Non-pigmented ciliary epithelial cell (primary cell): ENCODE data around the gene ITIH1.

Experiments
- DNase-seq: peaks from one replicate; pipeline ENCODE4 v3.0.0-alpha.2; 2010; ENCODE audit warnings: low read depth

The ITIH1 gene

DNA sequence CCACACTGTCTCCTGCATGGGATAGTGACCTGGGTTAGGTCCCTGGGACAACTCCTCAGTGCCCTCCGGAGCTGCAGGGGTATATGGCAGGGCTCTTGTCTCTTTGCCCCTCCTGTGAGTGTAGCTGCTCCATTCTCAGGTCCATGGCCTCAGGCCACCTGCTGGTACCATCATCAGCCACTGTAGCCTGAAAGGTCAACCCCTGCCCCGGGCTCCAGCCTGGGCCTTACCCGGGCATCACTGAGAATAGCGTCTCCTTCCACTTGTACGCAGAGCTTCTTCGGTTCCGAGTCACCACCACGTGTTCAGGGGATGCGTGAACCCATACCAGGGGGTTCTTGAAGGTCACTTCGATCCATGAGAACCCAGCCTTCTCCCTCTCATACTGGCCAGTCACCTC is 39.3 kb downstream of the ITIH1 start:
- DNase-seq, result no peak

DNA sequence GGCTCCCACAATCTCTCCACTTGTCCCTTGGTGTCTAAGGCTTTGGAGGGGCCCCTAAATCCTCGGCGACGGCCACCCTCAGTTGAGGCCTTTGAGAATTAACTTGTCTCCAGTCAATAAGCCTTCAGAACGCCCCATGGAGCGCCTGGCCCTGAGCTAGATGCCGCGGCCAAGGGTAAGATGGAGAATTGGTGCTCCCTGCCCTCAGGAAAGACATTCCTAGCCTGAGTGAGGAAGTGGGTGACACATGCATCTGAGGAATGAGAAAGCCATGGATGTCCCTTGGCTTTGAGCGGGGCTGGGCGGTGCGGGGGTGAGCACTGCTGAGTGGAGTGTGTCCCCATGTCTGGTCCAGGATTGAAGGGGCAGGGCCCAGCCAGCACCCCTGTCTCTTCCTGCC is 39.8 kb downstream of the ITIH1 start:
- no peak for DNase-seq

DNA sequence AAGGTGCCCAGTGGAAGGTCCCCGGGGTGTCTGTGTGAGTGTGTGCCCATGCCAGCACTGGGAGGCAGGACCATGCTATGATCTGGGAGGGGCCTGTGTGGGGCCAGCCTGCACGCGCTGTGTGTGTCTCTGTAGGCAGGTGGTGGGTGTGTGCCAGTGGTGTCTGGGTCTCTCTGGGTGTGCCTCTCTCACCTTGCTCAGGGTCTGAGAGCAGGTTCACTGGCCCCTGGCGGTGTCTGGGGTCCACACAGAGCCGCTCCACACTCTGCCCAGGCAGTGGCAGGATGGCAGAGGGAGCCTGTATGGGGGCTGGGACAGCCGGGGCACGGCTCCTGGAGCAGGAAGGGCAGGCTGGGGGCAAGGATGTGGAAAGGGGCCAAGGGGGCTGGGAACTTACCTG is 40.5 kb downstream of the ITIH1 start:
- no peak for DNase-seq

DNA sequence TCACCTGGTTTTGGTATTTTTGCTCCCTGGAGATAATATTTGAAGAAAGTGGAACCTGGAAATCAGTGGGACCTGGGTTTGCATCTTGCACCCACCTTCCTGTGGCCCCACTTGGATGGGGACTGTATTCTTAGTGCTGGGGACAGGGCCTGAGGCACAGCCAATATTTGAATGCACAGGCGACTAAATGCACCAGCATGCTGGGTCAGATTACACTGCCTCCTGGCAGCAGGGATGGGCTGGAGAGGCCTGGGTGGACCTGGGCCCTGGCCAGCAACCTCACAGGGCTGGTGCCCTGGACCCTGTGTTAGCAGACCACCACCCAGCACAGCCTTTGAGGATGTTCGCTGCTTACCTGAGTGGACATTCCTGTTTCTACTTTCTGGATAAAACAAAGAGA is 42.5 kb downstream of the ITIH1 start:
- DNase-seq, result no peak

DNA sequence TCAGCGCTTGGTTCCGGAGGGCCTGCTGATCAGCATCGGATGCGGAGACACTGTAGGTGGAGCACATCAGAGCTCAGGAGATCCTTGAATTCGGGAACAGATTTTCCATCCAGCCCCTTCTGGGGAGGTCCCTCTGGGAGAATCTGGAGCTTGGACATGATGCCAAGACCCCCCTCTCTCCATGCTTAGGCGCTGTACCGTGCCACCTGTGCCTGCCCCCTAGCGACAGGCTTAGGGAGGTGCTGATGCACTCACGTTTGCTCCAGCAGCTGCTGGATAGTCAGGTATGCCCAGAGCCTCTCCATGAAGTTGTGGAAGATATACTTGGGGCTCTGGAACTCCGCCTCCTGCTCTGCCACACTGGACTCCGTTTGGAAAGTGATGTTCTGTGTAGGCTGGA is 43.3 kb downstream of the ITIH1 start:
- DNase-seq, result no peak

DNA sequence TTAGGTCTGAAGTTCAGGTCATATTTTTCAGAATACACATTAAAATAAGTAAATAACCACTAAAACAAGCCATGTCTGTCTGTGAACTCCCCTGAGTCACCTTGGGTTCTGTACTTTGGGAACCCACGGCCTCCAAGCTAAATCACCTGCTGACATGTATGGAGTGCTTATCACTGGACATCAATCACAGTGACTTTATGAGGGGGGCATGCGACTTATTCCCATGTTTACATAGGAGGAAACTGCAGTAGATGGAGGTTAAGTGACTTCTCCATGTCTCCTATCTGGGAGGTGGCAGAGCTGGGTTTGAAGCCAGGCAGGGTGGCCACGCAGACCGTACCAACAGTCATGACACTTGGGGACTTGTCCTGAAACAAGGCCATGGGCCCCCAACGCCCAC is 45.0 kb downstream of the ITIH1 start:
- DNase-seq, result no peak

DNA sequence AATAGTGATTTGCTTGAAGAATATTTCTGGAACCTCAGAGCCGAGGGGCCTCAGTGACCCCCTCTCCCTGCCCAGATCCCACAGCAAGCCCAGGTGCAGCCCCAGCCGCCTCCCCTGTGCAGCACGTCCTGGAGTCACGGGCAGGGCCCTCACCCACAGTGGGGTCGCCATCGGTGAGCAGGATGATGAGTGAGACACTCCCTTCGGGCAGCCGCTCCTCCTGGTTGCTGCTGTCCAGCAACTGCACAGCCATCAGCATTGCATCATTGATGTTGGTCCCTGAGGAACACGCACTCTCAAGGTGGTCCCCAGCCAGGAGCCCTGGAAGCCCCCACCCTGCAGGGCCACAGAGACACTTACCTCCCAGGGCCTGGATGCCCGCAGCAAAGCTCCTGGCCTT is 46.6 kb downstream of the ITIH1 start:
- no peak for DNase-seq

DNA sequence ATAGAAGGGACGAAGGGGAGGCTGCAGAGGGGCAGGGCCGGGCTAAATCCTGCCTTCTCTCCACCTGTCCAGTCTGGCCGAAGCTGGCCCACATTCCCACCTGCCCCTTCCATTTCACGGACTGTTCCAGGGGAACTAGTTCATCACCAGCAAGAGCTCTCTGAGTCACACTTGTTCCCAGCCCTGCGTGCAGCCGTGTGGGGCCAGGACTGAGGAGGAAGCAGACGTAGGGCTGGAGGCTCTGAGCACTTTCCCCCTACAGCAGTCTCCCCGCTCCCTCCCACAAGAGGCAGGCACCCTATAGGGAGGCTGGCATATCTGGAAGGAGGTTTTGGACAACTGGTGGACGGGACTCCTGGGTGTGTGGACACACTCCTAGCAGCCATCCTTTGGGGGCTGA is 50.0 kb downstream of the ITIH1 start:
- DNase-seq, result no peak

DNA sequence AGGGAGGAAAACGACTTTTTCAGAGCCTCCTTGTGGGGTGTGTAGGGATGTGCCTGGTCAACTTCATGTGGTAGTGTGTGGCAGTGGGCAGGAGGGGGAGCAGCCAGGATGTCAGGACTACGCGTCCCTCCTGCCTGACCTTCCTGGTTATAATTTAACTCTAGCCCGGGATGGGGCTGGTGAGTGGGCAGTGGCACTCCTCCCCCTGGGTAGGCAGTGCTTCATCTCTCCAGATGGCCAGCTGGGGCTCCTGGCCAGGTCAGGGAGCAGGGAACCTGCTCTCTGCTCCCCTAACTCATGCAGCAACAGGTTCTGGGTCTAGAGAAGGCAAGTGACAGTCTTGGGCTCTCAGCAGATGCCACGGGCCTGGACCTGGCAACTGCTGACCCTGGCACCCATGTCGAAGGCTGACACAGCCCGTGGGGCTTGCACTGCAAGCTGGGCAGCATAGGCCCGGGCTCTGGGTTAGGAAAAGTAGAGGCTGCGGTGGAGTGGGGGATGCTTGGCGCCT is 50.5 kb downstream of the ITIH1 start:
- DNase-seq, result no peak

DNA sequence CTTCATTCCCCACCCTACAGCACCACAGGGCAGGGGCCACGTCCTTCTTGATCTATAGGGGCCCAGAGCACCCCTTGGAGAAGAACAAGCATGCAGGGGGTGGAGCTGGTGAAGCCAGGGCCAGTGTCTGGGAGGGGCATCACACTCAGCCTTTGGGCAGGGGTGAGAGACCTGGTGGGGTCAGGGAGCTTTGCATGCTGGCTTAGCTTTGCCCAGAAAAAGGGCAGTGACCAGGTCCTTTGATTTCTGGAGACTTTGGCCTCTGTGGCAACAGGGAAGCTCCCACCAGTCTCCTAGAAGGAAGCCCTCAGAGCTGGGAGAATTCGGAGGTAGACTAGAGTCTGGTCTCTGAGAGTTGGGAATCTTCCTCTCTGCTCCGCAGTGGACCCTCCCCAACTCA is 52.1 kb downstream of the ITIH1 start:
- no peak for DNase-seq

DNA sequence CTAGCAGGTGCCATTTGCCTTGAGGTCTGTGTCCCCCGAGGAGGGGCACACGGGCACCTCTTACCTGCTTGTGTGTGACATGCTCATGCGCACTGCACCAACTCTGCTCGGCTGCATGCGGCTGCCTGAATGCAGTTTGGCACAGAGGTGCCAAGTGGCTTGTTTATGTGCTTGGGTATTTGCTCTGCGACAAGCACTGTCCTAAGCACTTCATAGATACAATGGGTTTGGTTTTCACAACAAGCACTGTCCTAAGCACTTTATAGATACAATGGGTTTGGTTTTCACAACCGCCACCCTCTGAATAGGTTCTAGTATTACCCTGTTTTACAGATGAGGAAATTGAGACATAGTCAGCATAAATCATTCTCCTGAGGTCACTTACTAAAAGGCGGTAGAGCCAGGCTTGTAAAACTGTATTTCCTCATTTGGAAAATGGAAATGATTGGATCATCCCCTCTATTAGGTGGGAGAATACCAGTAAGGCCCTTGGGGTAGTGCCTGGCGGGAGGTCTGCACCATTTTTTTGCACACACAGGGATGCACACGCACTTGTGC is 52.6 kb downstream of the ITIH1 start:
- no peak for DNase-seq

DNA sequence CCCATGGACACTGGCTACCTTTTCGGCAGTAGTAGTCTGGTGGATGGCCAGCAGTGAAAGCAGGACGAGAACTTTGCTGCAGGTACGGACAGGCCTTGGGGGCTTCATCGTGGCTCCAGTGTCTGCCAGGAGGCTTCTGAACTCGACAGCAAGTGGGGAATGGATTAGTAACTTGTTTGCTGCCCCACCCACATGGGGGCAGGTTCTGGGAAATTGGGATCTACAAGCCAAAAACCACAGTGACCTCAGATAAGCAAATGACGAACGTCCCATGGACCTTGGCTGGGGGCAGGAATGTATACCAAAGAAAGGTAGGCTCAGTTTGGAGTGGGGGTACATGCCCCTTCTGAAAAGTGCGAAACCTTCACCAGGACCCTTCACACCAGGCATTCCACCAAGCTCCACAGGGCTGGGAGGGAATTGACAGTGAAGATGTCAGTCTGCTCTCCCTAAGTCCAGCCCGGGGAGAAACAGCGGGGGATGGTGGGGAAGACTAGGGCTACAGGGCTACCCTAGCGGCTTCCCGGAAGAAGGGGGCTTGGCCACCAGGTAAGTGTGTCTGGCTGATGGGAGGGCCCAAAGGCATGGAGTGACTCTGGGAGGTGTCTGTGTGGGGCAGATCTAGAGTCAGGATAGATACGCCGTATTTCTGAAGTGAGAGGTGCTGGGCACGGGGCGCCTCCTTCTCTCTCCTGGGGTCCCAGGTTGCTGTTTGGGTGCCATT is 53.3 kb downstream of the ITIH1 start, which contains the start of gene ITIH4:
ITIH4 (minus strand) TSS at position 138 of the 724 bp plus-strand sequence; CDS start at position 108, 30 bp downstream.
- DNase-seq, result no peak

DNA sequence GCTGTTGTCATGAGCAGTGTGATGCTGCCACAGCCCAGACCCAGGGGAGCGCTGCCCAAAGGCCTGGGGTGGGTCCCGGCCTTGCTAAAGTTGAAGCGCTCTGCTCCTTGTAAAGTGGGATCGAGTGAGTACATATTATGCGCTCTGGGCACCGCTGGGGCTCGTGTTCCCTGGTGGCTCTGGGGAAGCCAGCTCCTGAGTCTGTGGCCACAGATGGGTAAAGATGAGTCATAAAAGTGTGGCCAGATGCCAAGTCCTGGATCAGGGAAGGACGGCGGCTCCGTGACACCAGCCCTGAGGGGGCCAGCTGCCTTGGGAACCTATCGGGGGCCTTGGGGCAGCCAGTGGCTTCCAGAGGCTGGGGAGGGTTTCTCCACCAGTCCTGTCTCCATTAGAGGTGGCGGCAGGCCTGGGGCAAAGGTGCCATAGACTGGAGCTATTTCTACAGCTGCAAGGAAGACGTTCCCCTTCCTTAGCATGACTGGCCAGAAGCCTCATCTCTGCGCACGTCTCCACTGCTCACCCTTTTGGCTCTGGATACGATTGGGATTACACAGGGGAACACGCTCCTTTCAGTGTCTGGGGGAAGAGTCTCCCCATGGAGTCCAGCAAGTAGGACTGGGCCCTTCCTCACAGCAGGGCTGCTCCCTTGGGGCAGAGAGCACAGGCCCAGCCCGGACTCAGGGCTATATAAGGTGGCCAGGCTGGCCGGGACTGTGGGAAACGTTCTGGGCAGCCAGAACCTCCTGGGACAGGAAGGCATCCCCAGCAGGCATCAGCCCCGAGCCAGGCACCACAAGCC is 54.3 kb downstream of the ITIH1 start:
- DNase-seq, result no peak

DNA sequence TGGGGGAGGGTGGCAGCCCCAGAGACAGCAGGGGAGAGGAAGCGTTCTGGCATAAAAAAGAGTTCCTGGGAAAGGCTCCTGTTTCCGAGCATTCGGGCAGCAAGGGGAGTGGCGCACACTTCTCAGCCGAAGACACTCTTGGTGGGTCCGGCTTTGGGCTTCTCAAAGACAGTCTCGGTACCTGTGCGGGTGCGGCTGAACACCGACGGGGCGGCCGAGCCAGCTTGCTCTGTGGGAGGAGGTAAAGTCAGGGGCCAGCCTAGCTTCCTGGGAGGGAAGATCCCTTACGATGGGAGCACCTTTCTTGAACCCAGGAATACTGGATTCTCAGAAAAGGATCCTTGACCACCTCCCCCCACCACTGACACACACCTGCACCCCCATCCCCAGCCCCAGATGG is 55.8 kb downstream of the ITIH1 start:
- DNase-seq, result no peak

DNA sequence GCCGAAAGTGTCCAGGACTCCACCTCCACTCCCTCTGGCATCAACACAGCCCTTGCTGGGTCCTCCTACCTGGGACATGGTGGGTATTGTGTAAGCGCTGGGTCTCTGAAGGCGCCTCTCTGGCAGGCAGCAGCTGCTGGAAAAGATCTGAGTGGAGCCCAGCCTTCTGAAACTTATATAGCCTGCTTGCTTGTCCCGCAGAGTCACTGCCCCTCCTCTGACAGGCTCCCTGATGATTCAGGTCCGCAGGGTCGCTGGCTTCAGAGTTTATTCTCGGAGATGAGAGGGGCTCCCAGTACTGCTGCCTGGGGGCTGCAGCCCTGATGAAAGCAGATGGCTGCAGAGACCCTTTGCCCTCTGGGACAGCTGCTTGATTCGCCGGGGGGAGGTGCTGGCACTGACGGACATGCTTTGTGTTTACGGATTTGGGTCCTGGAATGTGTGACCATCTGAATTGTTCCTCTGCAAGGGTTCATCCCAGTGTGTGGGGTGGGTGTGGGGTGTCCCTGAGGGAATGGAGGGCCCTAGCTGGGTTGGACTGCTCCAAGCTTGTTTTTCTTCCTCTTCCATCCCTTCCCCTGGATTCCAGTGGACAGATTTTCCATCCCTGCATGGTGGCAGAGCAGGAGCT is 57.6 kb downstream of the ITIH1 start, which contains the start of gene MUSTN1:
MUSTN1 (minus strand) TSS at position 149 of the 631 bp plus-strand sequence; CDS start at position 78, 71 bp downstream.
- DNase-seq, result no peak

DNA sequence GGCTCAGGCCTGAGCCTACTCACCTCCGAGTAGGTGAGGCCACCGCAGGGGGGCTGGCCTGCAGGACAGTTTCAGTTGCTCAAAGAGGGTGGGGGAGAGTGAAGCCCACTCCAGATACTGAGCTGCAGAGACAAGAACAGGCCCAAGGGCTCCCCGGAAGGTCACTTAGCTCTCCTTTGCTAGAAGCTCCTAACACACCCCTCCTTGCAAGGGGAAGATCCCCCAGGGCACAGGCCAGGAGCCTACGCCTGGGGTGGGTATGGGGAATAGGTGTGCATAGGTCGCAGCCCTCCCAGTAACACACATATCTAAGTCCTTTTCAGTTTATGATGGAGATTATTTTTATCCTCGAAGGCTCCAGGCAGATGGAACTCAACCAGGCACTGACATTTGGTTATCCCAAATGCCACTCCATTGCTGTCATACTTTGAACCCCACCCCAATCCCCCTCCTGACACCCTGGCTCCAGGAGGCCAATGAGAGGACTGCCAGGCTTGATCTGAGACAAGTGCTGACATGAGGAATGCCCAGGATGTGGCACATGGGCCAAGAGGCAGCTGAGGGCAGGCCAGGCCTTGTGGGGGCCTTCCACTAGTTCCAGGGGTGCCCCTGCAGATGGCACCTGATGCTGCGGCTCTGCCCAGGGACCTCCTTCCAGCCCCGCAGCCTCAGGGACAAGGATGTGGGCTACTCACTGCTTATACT is 58.5 kb downstream of the ITIH1 start:
- DNase-seq, result no peak

DNA sequence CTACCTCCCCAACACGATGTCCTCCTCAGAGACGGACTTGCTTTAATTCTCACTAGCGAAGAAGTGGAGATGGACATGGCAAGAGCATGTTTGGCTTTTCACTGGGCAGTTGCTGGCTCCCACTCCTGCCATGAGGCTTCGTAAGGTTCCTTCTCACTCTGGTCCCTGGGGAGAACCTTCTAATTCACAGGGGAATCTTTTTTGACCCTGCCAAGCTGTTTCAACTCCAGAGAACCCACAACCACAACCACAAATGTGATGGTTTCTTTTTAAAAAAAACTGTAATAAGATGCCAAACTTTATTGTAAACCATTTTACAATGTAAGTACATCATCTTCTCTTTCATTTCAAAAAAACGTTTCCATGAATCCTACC is 59.1 kb downstream of the ITIH1 start:
- no peak for DNase-seq

DNA sequence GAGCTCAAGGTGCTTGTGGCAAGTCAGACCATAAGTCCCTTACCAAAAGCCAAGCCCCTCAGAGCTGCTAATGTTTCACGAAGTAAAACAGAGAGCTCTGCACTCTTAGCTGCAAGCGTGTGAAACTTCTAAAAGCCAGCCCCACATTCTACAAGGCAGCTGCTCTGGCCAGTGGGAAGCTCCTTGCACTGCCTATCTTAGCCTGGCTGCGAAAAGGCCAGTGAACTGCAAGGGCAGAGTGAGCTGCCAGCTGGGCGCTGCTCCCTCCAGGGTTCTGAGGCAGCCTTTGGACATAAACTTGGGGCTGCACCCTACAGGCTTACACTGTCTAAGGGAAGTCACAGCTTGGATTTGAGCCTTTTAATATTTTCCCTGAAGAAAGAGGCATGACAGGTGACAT is 59.6 kb downstream of the ITIH1 start:
- DNase-seq, result no peak

DNA sequence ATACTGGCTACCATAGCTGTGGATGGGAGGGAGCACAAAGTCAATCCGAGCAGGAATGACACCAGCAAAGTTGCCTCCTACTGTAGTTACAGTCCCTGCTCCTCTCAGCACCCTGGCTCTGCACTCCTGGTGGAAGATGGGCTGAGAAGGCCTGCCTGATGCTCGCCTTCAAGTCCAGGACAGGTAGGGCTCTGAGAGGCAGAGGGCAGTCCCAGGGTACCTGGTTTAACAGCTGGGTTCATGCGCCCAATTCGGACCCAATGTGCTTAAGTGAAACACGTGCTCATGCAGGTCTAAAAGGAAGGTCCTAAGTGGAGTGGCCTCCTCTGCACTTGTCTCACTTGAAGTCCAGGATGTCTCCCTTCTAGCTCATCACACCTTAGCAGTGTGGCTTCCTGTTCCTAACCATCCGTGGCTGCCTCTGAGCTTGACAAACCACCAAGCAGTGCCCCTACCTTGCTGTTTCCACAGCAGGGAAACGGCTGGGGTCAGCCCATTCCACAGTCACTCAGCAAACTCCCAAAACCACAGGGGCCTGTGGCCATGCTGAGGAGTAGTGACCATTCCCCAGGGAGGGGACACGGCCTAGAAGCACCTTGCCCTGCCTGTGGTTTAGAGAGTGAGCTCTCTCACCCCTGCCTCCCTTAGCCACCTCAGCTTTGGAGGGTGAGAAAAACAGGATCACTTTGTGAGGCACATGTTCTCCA is 61.3 kb downstream of the ITIH1 start:
- no peak for DNase-seq

DNA sequence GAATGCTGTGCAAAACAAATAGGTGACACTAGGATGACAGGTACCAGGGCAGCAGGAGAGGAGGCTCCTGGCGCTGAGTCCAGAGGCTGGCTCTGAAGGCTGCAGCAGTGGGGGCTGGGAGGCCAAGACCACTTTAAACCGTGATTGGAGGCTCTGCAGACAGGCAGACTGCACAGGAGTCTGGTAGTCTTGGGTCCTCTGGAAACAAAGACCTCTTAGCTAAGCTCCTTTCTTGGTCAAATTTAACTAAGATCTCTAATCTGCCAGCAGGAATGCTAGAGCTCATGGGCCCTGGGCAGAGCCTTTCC is 61.8 kb downstream of the ITIH1 start:
- no peak for DNase-seq

DNA sequence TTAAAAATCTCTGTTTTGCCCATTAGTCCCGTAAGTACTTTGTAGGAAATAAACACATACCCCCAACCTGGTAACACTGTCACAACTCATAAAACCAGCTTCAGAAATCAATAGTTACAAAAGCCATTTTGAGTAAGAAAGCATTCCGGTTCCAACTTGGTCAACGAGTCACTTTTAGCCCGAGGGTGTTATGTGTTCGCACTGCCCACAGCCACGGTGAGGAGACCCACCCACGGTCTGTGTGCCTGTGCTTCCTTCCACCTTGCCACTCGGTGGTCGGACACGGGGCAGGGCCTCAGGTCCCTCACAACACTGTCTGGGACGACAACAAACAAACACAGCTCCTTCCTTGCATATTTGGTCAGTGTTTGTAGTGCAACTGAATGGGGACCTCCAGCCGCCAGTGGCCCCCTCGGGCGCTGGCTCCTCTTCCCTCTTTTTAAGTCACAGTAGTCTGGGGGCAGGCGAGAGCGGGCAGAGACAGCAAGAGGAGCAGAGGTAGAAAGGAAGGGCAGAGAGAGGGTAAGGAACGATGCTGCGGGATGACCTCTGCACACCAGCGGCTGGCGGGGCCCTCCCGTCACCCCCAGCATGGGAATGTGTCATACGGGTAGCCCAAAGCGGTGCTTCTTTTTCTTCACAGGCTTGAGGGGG is 62.6 kb downstream of the ITIH1 start:
- no peak for DNase-seq
